ENCODE data around the gene CKMT2. TPM values are rescaled to one million over a fixed set of nuclear protein-coding genes. Genes with fewer than 3 reads are reported as not detected.

The CKMT2 gene
- total RNA-seq, 1 experiment from 2014 or later = not detected

DNA sequence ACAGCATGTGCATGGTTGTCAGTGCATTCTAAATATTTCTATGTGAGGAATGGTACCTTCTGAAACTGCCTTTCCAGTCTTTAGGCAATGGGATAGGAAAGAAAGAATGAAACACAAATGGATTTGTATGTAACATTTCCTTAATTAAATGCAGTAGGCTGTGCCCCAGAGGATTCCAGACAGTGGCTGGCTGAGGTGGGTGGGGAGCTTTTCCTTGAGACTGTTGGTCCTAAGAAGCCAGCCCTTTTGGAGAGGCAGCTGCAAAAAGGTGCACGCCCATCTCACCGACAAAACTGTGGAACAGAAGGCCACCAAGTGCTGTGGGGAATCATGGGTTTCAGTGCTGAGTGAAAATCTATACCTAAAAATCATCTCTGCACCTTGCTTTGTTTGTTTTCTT, 6.8 kb upstream of the CKMT2 start:
- Histone ChIP-seq H3F3A (ENCODE audit: low read length, unreplicated experiment) (no peaks in the 10 kb centered on the region), H3K9me3 (ENCODE audit: low read length) (no peaks in the 10 kb centered on the region), H3K27ac (ENCODE audit: low read length) (no peak overlapping the region), H3K79me2 (ENCODE audit: low read length) (no peaks in the 10 kb centered on the region), H3K36me3 (ENCODE audit: low read depth, low read length) (no peaks in the 10 kb centered on the region), H3K4me3 (ENCODE audit: low read length) (no peak overlapping the region), H3K27me3 (ENCODE audit: low read length) (no peaks in the 10 kb centered on the region), H2AFZ (ENCODE audit: low read length) (no peak overlapping the region), H3K4me1 (ENCODE audit: insufficient read depth, low read length) (no peaks in the 10 kb centered on the region), H3K9me2 (replicated peaks; ENCODE audit: low read length) (no peaks in the 10 kb centered on the region), H3K4me2 (ENCODE audit: low read length) (no peak overlapping the region), H4K20me1 (ENCODE audit: low read length) (no peaks in the 10 kb centered on the region), H3K9ac (ENCODE audit: low read length) (no peak overlapping the region)
- no peak for ATAC-seq
- POLR2A ChIA-PET (ENCODE audit: unreplicated experiment) = no interaction called here
- DNase-seq = no peak
- TF ChIP-seq EZH2 (IDR thresholded peaks at IDR 0.05; ENCODE audit: low read length, unreplicated experiment) (no peak), EZH2phosphoT487 (IDR thresholded peaks at IDR 0.05; ENCODE audit: borderline replicate concordance, low read length) (no peak)
- TF ChIP-seq, protein P1, sequence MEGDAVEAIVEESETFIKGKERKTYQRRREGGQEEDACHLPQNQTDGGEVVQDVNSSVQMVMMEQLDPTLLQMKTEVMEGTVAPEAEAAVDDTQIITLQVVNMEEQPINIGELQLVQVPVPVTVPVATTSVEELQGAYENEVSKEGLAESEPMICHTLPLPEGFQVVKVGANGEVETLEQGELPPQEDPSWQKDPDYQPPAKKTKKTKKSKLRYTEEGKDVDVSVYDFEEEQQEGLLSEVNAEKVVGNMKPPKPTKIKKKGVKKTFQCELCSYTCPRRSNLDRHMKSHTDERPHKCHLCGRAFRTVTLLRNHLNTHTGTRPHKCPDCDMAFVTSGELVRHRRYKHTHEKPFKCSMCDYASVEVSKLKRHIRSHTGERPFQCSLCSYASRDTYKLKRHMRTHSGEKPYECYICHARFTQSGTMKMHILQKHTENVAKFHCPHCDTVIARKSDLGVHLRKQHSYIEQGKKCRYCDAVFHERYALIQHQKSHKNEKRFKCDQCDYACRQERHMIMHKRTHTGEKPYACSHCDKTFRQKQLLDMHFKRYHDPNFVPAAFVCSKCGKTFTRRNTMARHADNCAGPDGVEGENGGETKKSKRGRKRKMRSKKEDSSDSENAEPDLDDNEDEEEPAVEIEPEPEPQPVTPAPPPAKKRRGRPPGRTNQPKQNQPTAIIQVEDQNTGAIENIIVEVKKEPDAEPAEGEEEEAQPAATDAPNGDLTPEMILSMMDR (conservative IDR thresholded peaks at IDR 0.05; ENCODE audit: low read depth, low read length) = no peak
- CTCF ChIA-PET = no interaction called here
- BruUV-seq (replicated peaks) = no TSS peak
- intact Hi-C loops (cut with micrococcal nuclease) = no loop called here

DNA sequence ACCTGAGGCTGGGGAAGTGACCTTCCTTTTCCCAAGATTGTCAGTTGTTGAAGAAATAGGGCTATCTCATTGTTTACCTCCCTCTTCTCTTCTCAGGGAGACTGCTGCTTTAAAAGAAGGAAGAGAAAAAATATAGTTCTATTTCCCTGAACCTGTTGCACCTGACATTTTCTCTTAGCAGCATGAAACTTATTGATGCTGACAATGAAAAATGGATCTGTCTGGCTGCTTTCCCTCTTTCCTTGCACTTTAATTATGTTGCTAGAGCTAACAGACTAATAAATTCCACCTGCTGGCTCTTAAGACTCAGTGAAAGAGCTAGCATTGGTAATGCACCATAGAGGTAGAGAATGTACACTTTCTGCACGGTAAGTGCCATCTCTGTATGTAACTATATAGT, 6.2 kb upstream of the CKMT2 start:
- Histone ChIP-seq H3K4me1 (ENCODE audit: insufficient read depth, low read length) (no peaks in the 10 kb centered on the region), H3F3A (ENCODE audit: low read length, unreplicated experiment) (no peaks in the 10 kb centered on the region), H3K4me3 (ENCODE audit: low read length) (no peak overlapping the region), H3K27me3 (ENCODE audit: low read length) (no peaks in the 10 kb centered on the region), H3K4me2 (ENCODE audit: low read length) (no peak overlapping the region), H3K9me2 (replicated peaks; ENCODE audit: low read length) (no peaks in the 10 kb centered on the region), H4K20me1 (ENCODE audit: low read length) (no peaks in the 10 kb centered on the region), H3K36me3 (ENCODE audit: low read depth, low read length) (no peaks in the 10 kb centered on the region), H3K9me3 (ENCODE audit: low read length) (no peaks in the 10 kb centered on the region), H3K9ac (ENCODE audit: low read length) (no peak overlapping the region), H3K79me2 (ENCODE audit: low read length) (no peaks in the 10 kb centered on the region), H2AFZ (ENCODE audit: low read length) (no peak overlapping the region), H3K27ac (ENCODE audit: low read length) (no peak overlapping the region)
- ChIA-PET CTCF (no interaction called here), POLR2A (ENCODE audit: unreplicated experiment) (no interaction called here)
- intact Hi-C loops (cut with micrococcal nuclease) = no loop called here
- ATAC-seq (no peak), DNase-seq (no peak)
- TF ChIP-seq, protein P1 (conservative IDR thresholded peaks at IDR 0.05; ENCODE audit: low read depth, low read length) = no peak
- TF ChIP-seq EZH2phosphoT487 (IDR thresholded peaks at IDR 0.05; ENCODE audit: borderline replicate concordance, low read length) (no peak), EZH2 (IDR thresholded peaks at IDR 0.05; ENCODE audit: low read length, unreplicated experiment) (no peak)
- BruUV-seq (replicated peaks) = no TSS peak

DNA sequence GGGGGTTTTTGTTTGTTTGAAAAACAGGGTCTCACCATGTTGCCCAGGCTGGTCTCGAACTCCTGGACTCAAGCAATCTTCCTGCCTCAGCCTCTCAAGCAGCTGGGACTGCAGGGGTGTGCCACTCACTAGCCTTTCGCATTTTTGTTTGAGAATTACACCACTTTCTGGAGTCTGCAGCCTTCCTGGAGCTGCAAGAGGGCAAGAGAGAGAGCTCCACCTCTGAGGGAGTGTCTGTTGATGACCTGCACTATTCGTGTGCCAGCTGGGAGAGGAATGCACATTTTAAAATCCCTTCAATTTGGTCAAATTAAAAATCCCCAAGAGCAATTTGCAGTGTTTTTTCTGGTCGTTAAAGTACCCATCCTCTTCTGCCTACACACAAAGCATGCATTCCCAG, 5.0 kb upstream of the CKMT2 start:
- H3K36me3 ChIP-seq (ENCODE audit: low read depth, low read length) = no peaks in the 10 kb centered on the region
- H3K79me2 ChIP-seq (ENCODE audit: low read length) = no peaks in the 10 kb centered on the region
- no peak overlapping the region for H3K4me3 ChIP-seq (ENCODE audit: low read length)
- H3K27ac ChIP-seq (ENCODE audit: low read length) = no peak overlapping the region
- CTCF ChIA-PET = no interaction called here
- H3K4me2 ChIP-seq (ENCODE audit: low read length) = no peak overlapping the region
- H3K9me3 ChIP-seq (ENCODE audit: low read length) = no peaks in the 10 kb centered on the region
- H3F3A ChIP-seq (ENCODE audit: low read length, unreplicated experiment) = no peaks in the 10 kb centered on the region
- no peak overlapping the region for H3K9ac ChIP-seq (ENCODE audit: low read length)
- no TSS peak for BruUV-seq (replicated peaks)
- no peak overlapping the region for H2AFZ ChIP-seq (ENCODE audit: low read length)
- TF ChIP-seq, protein P1 (conservative IDR thresholded peaks at IDR 0.05; ENCODE audit: low read depth, low read length) = no peak
- TF ChIP-seq EZH2 (IDR thresholded peaks at IDR 0.05; ENCODE audit: low read length, unreplicated experiment) (no peak), EZH2phosphoT487 (IDR thresholded peaks at IDR 0.05; ENCODE audit: borderline replicate concordance, low read length) (no peak)
- H3K4me1 ChIP-seq (ENCODE audit: insufficient read depth, low read length) = no peaks in the 10 kb centered on the region
- POLR2A ChIA-PET (ENCODE audit: unreplicated experiment) = no interaction called here
- no peaks in the 10 kb centered on the region for H3K27me3 ChIP-seq (ENCODE audit: low read length)
- H3K9me2 ChIP-seq (replicated peaks; ENCODE audit: low read length) = no peaks in the 10 kb centered on the region
- ATAC-seq (no peak), DNase-seq (no peak)
- intact Hi-C loops (cut with micrococcal nuclease) = no loop called here
- no peaks in the 10 kb centered on the region for H4K20me1 ChIP-seq (ENCODE audit: low read length)
